ENCODE measurements around the gene DSCAML1.

DNA sequence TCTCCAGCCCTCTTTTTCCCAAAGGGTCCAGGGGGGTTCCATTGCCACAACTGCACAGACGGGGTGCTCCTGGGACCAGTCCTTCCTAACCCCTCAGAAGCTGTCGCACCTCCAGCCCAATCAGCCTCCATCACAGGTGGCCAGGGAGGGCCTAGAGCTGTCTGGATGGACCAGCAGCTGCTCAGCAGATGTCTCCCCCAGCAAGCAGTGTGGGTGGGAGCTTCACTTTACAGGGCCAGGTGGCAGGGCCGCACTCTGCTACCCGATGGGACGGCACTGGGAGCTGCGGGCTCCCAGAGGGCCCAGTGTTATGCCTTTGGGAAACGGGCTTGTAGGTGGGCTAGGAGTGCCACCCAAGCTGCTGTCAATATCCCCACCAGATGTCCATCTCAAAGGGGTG lies 120.5 kb downstream of the DSCAML1 start:
- TF ChIP-seq, protein P1, sequence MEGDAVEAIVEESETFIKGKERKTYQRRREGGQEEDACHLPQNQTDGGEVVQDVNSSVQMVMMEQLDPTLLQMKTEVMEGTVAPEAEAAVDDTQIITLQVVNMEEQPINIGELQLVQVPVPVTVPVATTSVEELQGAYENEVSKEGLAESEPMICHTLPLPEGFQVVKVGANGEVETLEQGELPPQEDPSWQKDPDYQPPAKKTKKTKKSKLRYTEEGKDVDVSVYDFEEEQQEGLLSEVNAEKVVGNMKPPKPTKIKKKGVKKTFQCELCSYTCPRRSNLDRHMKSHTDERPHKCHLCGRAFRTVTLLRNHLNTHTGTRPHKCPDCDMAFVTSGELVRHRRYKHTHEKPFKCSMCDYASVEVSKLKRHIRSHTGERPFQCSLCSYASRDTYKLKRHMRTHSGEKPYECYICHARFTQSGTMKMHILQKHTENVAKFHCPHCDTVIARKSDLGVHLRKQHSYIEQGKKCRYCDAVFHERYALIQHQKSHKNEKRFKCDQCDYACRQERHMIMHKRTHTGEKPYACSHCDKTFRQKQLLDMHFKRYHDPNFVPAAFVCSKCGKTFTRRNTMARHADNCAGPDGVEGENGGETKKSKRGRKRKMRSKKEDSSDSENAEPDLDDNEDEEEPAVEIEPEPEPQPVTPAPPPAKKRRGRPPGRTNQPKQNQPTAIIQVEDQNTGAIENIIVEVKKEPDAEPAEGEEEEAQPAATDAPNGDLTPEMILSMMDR (IDR thresholded peaks at IDR 0.05): no peak
- TF ChIP-seq POLR2A (IDR thresholded peaks at IDR 0.05): no peak

All from testis (tissue), 2 donors.